HFFc6 (cell line): ENCODE results near the gene DHX40. TPM values are rescaled to one million over a fixed set of nuclear protein-coding genes. Genes with fewer than 3 reads are reported as not detected.
A peak's percentile ranks its signal among the peaks of the same experiment; 100 is the strongest.

Source experiments
- DNase-seq: peaks from one replicate; pipeline ENCODE4 v3.0.0-alpha.2; 2018
- H3K27ac Mint-ChIP-seq: 2 replicates; pipeline ENCODE4 v1.8.0; 2020; ENCODE audit warnings: mild to moderate bottlenecking, mixed read lengths
- H3K27me3 Mint-ChIP-seq: 2 replicates; pipeline ENCODE4 v1.8.0; 2021; ENCODE audit warnings: mild to moderate bottlenecking, moderate library complexity, mixed read lengths; ENCODE audit not compliant: insufficient read depth
- H3K36me3 Mint-ChIP-seq: 2 replicates; pipeline ENCODE4 v1.8.0; 2021; ENCODE audit warnings: low read depth, mixed read lengths
- H3K4me1 Mint-ChIP-seq: 2 replicates; pipeline ENCODE4 v1.8.0; 2020; ENCODE audit warnings: low read depth, mixed read lengths
- H3K4me3 Mint-ChIP-seq: 2 replicates; pipeline ENCODE4 v1.8.0; 2020; ENCODE audit warnings: mild to moderate bottlenecking, moderate library complexity, mixed read lengths
- H3K9me3 Mint-ChIP-seq: 2 replicates; pipeline ENCODE4 v1.8.0; 2020; ENCODE audit warnings: mild to moderate bottlenecking, mixed read lengths
- total RNA-seq, 6 experiments: library from RNA; stranded (reverse); fragmentation: NEBNext Ultra II Directional; extraction: Animal tissue kit (Norgen Biotek cat#: 25700); gene quantifications; 2 replicates in 1 of 6; 3 replicates in 5 of 6; pipeline ENCODE4 v1.2.3, GENCODE V29; 2021
- TF ChIP-seq, protein P1 (sequence below): fragments of 200-600 bp; sonication (generic); IDR thresholded peaks from 2 replicates; pipeline ENCODE4 v1.5.0; 2021; ENCODE audit warnings: antibody characterized with exemption, mild to moderate bottlenecking

Gene DHX40
- total RNA-seq, 6 experiments from 2014 or later: 24.8 to 31.4 (median 28.5) TPM

DNA sequence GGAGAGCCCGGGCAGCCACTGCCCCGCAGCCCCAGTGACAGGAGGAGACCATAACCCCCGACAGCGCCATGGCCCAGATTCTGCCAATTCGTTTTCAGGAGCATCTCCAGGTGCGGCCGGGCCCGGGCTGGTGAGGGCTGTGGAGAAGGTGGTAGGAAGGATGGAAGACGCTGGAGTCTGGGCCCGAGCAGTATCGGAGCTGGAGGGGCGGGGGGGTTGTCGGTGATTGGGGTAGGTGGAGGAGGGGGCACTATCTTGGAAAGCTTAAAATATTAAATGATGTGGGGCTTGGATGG lies 54.6 kb downstream of the DHX40 start:
- TF ChIP-seq, protein P1, sequence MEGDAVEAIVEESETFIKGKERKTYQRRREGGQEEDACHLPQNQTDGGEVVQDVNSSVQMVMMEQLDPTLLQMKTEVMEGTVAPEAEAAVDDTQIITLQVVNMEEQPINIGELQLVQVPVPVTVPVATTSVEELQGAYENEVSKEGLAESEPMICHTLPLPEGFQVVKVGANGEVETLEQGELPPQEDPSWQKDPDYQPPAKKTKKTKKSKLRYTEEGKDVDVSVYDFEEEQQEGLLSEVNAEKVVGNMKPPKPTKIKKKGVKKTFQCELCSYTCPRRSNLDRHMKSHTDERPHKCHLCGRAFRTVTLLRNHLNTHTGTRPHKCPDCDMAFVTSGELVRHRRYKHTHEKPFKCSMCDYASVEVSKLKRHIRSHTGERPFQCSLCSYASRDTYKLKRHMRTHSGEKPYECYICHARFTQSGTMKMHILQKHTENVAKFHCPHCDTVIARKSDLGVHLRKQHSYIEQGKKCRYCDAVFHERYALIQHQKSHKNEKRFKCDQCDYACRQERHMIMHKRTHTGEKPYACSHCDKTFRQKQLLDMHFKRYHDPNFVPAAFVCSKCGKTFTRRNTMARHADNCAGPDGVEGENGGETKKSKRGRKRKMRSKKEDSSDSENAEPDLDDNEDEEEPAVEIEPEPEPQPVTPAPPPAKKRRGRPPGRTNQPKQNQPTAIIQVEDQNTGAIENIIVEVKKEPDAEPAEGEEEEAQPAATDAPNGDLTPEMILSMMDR: no peak
- H3K27ac Mint-ChIP-seq: peak overlapping the region; percentile 100
- H3K4me1 Mint-ChIP-seq: peaks cover 52% of the 10 kb centered on the region
- peaks cover 33% of the 10 kb centered on the region for H3K36me3 Mint-ChIP-seq
- H3K4me3 Mint-ChIP-seq: peak overlapping the region; percentile 95
- DNase-seq: no peak
- H3K9me3 Mint-ChIP-seq: no peaks in the 10 kb centered on the region
- H3K27me3 Mint-ChIP-seq: no peaks in the 10 kb centered on the region; the same call in 1 of the 2 replicates

DNA sequence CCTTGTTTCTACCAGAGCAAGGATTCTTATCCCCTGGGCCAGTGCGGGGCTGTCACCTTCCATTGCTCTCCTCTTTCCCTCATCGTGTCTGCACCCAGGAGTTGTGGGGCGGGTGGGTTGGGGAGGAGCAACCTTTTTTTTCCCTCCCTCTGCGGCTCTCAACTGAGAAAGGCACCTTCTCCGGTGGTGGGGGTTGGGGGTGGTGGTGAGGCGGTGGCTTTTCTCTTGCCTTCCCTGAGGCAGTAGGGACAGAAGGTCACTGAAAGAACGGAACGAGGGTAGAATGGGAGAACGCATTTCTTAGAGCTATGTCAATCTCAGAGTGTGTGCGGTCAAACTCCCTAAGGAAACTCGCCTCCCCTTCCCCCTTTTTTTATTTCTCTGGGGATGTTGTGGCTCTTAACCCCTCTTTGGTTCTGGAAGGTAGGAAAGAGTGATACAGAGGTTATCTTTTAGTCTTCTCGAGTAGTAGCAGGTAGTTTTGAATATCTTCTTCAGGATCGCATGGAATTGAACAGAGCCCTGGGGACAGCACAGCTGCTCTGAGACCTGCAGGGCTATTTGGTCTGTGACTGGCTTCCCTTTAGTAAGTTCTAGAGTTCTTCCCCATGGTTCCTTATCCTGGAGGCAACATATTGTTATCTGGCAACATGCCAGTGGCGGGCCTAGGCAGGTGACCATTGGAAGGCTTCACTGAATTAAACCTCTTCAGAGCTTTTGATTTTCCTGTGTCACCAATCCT lies 55.3 kb downstream of the DHX40 start:
- H3K9me3 Mint-ChIP-seq: no peaks in the 10 kb centered on the region
- peak overlapping the region; percentile 100 for H3K27ac Mint-ChIP-seq
- peak overlapping the region; percentile 95 for H3K4me3 Mint-ChIP-seq
- DNase-seq: peak; percentile 24
- peaks cover 58% of the 10 kb centered on the region for H3K4me1 Mint-ChIP-seq
- no peaks in the 10 kb centered on the region; the same call in 1 of the 2 replicates for H3K27me3 Mint-ChIP-seq
- TF ChIP-seq, protein P1: no peak
- peaks cover 37% of the 10 kb centered on the region for H3K36me3 Mint-ChIP-seq

DNA sequence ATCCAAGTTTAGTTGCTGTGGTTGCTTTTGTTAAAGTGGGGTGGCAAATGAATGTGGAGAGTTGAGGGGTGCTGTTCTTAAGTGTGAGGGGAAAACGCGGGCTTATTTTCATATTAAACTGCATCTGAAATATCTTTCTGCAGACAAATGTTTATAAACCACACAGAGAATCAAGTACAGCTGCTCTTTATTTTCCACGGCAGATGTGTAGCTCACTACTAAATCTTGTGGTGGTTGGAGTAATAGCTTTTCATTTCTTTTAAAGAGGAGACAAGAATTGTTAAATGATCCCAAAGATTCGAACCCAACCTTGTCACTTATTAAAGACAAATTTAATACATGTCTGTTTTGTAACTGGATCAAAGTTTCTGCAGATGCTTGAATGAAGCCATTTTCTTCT lies 56.4 kb downstream of the DHX40 start:
- H3K9me3 Mint-ChIP-seq: no peaks in the 10 kb centered on the region
- TF ChIP-seq, protein P1: no peak
- no peak for DNase-seq
- H3K36me3 Mint-ChIP-seq: peaks cover 37% of the 10 kb centered on the region
- H3K27me3 Mint-ChIP-seq: no peaks in the 10 kb centered on the region; the same call in 1 of the 2 replicates
- H3K4me3 Mint-ChIP-seq: peak overlapping the region; percentile 95
- H3K27ac Mint-ChIP-seq: peak overlapping the region; percentile 5; the same call in 1 of the 2 replicates
- H3K4me1 Mint-ChIP-seq: peaks cover 62% of the 10 kb centered on the region

DNA sequence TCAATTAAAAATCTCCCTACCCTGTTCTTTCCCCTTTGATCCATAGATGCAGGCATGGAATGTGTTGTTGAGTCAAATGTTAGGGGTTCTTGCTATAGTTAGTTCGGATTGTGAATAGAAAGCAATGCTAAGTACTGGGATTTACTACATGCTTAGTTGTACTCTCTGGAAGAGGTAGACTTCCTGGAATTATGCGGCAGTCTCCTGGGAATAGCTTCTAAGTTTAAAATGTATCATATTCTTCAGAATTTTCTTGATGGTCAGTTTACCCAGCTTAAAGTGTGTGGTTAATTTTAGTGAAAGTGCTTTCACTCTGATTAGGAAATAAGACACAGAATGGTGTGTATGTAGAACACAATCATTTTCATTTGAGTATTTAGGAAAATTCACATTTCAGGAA lies 57.7 kb downstream of the DHX40 start:
- H3K27me3 Mint-ChIP-seq: no peaks in the 10 kb centered on the region; the same call in 1 of the 2 replicates
- H3K4me3 Mint-ChIP-seq: peak overlapping the region; percentile 95
- no peaks in the 10 kb centered on the region for H3K9me3 Mint-ChIP-seq
- H3K36me3 Mint-ChIP-seq: peaks cover 38% of the 10 kb centered on the region
- peak overlapping the region; percentile 34 for H3K27ac Mint-ChIP-seq
- no peak for DNase-seq
- TF ChIP-seq, protein P1: no peak
- peaks cover 58% of the 10 kb centered on the region for H3K4me1 Mint-ChIP-seq

DNA sequence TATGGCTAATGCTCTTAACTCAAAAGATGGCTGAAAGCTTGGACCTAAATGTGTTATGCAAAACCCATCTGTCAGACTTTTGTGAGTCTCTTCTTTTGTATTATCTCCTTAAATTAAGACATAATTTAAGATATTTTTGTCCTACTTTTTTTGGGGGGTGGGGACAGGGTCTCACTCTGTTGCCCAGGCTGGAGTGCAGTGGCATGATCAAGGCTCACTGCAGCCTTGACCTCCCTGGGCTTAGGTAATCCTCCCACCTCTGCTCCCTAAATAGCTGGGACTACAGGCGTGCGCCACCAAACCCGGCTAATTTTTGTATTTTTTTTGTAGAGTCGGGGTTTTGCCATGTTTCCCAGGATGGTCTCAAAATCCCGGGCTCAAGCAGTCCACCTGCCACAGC lies 61.3 kb downstream of the DHX40 start:
- Mint-ChIP-seq H3K4me3 (no peak overlapping the region), H3K9me3 (no peaks in the 10 kb centered on the region), H3K36me3 (peaks cover 40% of the 10 kb centered on the region), H3K27me3 (no peaks in the 10 kb centered on the region), H3K27ac (no peak overlapping the region), H3K4me1 (peaks cover 79% of the 10 kb centered on the region)
- no peak for DNase-seq
- TF ChIP-seq, protein P1: no peak
